ENCODE measurements around the gene AMDHD2. TPM values are rescaled to one million over a fixed set of nuclear protein-coding genes. Genes with fewer than 3 reads are reported as not detected.

AMDHD2 gene
- total and polyA plus RNA-seq, 2 experiments from 2014 or later: 15.2 to 31.9 TPM

- Histone ChIP-seq H3K9me2 (ENCODE audit: insufficient read depth) (no peaks in the 10 kb centered on the region), H3F3A (ENCODE audit: insufficient read depth) (peaks cover 10% of the 10 kb centered on the region; the same call in 1 of the 2 replicates), H3K27ac (no peak overlapping the region), H3K36me3 (ENCODE audit: low read depth) (no peaks in the 10 kb centered on the region), H3K4me2 (ENCODE audit: unreplicated experiment) (no peak overlapping the region), H3K4me1 (ENCODE audit: insufficient read depth) (peaks cover 18% of the 10 kb centered on the region), H4K20me1 (ENCODE audit: insufficient read depth) (no peaks in the 10 kb centered on the region), H3K79me2 (ENCODE audit: insufficient read depth) (peaks cover 61% of the 10 kb centered on the region), H3K27me3 (replicated peaks; ENCODE audit: insufficient read depth) (no peaks in the 10 kb centered on the region), H3K4me3 (no peak overlapping the region), H2AFZ (no peak overlapping the region), H3K9ac (peak overlapping the region; percentile 86; the same call in 1 of the 2 replicates), H3K9me3 (ENCODE audit: low read depth) (no peaks in the 10 kb centered on the region)
- TF ChIP-seq EZH2 (IDR thresholded peaks at IDR 0.05; ENCODE audit: insufficient read depth, poor library complexity, severe bottlenecking) (no peak), EZH2phosphoT487 (IDR thresholded peaks at IDR 0.05; ENCODE audit: insufficient read depth, low read depth) (no peak)
- DNase-seq: no peak
- in situ Hi-C loops (cut with MboI): no loop called here
- WGBS, 2 experiments (ENCODE audit: low coverage in 1 of 2, low lambda C conversion rate in 2 of 2, missing lambda C conversion rate in 2 of 2): 69 to 80% methylated on average over 7 of the region's 7 CpGs
Measured at GRCh38 chr16:2481676-2482075, 38.5 kb upstream of the AMDHD2 start.

DNA sequence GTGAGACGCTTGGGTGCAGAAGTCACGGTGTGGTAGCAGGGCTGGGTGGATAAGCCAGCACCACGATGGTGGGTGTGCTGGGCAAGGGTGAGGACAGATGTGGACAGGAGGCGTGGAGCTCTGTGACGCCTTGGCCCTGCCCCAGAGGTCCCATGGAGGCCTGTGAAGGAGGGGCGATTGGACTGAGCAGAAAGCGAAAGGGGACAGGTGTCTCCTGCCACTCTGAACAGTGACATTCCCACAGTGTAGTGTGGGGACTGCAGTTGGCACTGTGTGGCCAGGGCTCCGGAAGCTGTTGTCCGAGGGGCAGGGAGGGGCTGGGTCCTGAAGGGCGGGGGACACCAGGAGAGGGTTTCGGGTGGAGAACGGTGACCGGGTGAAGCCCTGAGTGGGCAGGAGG lies 37.9 kb upstream of the AMDHD2 start:
- H3K27ac ChIP-seq: peak overlapping the region; percentile 86
- WGBS, 2 experiments (ENCODE audit: low coverage in 1 of 2, low lambda C conversion rate in 2 of 2, missing lambda C conversion rate in 2 of 2): 44 to 48% methylated on average over 12 to 13 of the region's 13 CpGs
- H3K36me3 ChIP-seq (ENCODE audit: low read depth): no peaks in the 10 kb centered on the region
- peaks cover 18% of the 10 kb centered on the region for H3K4me1 ChIP-seq (ENCODE audit: insufficient read depth)
- H3K9me3 ChIP-seq (ENCODE audit: low read depth): no peaks in the 10 kb centered on the region
- DNase-seq: no peak
- no peaks in the 10 kb centered on the region for H4K20me1 ChIP-seq (ENCODE audit: insufficient read depth)
- H3K4me2 ChIP-seq (ENCODE audit: unreplicated experiment): peak overlapping the region; percentile 57
- peak overlapping the region; percentile 86 for H3K9ac ChIP-seq
- H3K4me3 ChIP-seq: peak overlapping the region; percentile 57; the same call in 1 of the 2 replicates
- TF ChIP-seq EZH2phosphoT487 (IDR thresholded peaks at IDR 0.05; ENCODE audit: insufficient read depth, low read depth): no peak
- no peak for TF ChIP-seq EZH2 (IDR thresholded peaks at IDR 0.05; ENCODE audit: insufficient read depth, poor library complexity, severe bottlenecking)
- in situ Hi-C loops (cut with MboI): no loop called here
- H2AFZ ChIP-seq: peak overlapping the region; percentile 72
- H3K27me3 ChIP-seq (replicated peaks; ENCODE audit: insufficient read depth): no peaks in the 10 kb centered on the region
- H3K9me2 ChIP-seq (ENCODE audit: insufficient read depth): no peaks in the 10 kb centered on the region
- H3F3A ChIP-seq (ENCODE audit: insufficient read depth): peaks cover 10% of the 10 kb centered on the region; the same call in 1 of the 2 replicates
- peaks cover 63% of the 10 kb centered on the region for H3K79me2 ChIP-seq (ENCODE audit: insufficient read depth)

DNA sequence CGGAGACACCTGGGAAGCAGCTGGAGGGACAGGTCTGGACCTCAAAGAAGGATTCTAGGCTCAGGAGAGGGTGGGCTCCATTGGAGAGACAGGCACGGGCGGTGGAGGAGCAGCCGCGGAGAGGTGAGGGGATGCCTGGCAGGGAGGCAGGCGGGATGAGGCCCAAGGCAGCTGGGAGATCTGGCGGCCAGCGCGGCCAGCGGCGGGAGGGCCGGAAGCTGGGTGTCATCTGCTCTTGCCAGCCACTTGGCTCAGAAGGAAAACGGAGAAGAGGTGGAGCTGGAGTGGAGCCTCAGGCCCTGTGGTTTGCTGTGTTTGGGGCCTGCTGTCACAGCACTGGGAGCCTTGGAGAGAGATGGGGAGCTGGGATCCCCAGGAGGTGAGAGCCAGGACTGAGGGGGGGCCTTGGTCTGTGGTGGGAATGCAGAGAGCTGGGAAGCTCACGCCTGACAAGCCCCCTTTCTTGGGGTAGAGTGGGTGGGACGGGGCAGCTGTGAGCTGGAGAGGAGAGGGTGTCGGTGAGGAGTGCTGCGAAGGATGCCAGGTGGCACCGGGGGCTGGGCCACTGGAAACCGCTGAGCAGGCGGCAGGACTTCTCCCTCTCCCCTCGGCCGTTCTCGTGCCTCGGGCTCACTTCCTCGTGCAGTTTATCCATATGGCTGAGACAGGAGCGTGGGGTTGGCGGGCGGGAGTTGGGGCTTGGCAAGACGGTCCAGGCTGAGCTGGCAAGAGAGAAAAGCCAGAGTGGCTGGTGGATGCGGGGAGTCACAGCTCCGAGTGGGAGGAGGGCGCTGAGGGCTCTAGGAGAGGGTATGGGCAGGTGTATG lies 37.2 kb upstream of the AMDHD2 start:
- H3K27ac ChIP-seq: peak overlapping the region; percentile 86
- H3K4me1 ChIP-seq (ENCODE audit: insufficient read depth): peaks cover 18% of the 10 kb centered on the region
- H3K9ac ChIP-seq: peak overlapping the region; percentile 86
- peaks cover 10% of the 10 kb centered on the region; the same call in 1 of the 2 replicates for H3F3A ChIP-seq (ENCODE audit: insufficient read depth)
- H3K9me2 ChIP-seq (ENCODE audit: insufficient read depth): no peaks in the 10 kb centered on the region
- in situ Hi-C loops (cut with MboI): no loop called here
- H4K20me1 ChIP-seq (ENCODE audit: insufficient read depth): no peaks in the 10 kb centered on the region
- 9% methylated on average over 24 to 32 of the region's 32 CpGs for WGBS, 2 experiments (ENCODE audit: low coverage in 1 of 2, low lambda C conversion rate in 2 of 2, missing lambda C conversion rate in 2 of 2)
- H3K4me2 ChIP-seq (ENCODE audit: unreplicated experiment): peak overlapping the region; percentile 57
- no peaks in the 10 kb centered on the region for H3K9me3 ChIP-seq (ENCODE audit: low read depth)
- peak overlapping the region; percentile 57 for H3K4me3 ChIP-seq
- peak overlapping the region; percentile 72 for H2AFZ ChIP-seq
- H3K79me2 ChIP-seq (ENCODE audit: insufficient read depth): peaks cover 63% of the 10 kb centered on the region
- DNase-seq: peak; percentile 92
- no peaks in the 10 kb centered on the region for H3K27me3 ChIP-seq (replicated peaks; ENCODE audit: insufficient read depth)
- TF ChIP-seq EZH2 (IDR thresholded peaks at IDR 0.05; ENCODE audit: insufficient read depth, poor library complexity, severe bottlenecking): no peak
- H3K36me3 ChIP-seq (ENCODE audit: low read depth): no peaks in the 10 kb centered on the region

GRCh38 chr16:2483939-2484897 lies 36.0 kb upstream of the AMDHD2 start:
- in situ Hi-C loops (cut with MboI): no loop called here
- no peaks in the 10 kb centered on the region for H4K20me1 ChIP-seq (ENCODE audit: insufficient read depth)

More at GRCh38 chr16:2483939-2484897, 36.0 kb upstream of the AMDHD2 start:
- no peak for TF ChIP-seq EZH2 (IDR thresholded peaks at IDR 0.05; ENCODE audit: insufficient read depth, poor library complexity, severe bottlenecking)
- TF ChIP-seq EZH2phosphoT487 (IDR thresholded peaks at IDR 0.05; ENCODE audit: insufficient read depth, low read depth): no peak
- H3K27me3 ChIP-seq (replicated peaks; ENCODE audit: insufficient read depth): no peaks in the 10 kb centered on the region
- peak overlapping the region; percentile 86 for H3K9ac ChIP-seq
- DNase-seq: no peak
- peaks cover 18% of the 10 kb centered on the region for H3K4me1 ChIP-seq (ENCODE audit: insufficient read depth)
- H3K27ac ChIP-seq: no peak overlapping the region
- H2AFZ ChIP-seq: no peak overlapping the region; the same call in 1 of the 2 replicates
- peak overlapping the region; percentile 57; the same call in 1 of the 2 replicates for H3K4me3 ChIP-seq
- peaks cover 10% of the 10 kb centered on the region; the same call in 1 of the 2 replicates for H3F3A ChIP-seq (ENCODE audit: insufficient read depth)
- H3K36me3 ChIP-seq (ENCODE audit: low read depth): no peaks in the 10 kb centered on the region
- no peaks in the 10 kb centered on the region for H3K9me2 ChIP-seq (ENCODE audit: insufficient read depth)
- H3K9me3 ChIP-seq (ENCODE audit: low read depth): no peaks in the 10 kb centered on the region
- 78 to 81% methylated on average over 16 of the region's 16 CpGs for WGBS, 2 experiments (ENCODE audit: low coverage in 1 of 2, low lambda C conversion rate in 2 of 2, missing lambda C conversion rate in 2 of 2)
- H3K79me2 ChIP-seq (ENCODE audit: insufficient read depth): peaks cover 60% of the 10 kb centered on the region
- peak overlapping the region; percentile 57 for H3K4me2 ChIP-seq (ENCODE audit: unreplicated experiment)

Measured in GM23248 (cell line).